GM12878 (cell line): Measurements from ENCODE around the gene TSHZ2. TPM values are rescaled to one million over a fixed set of nuclear protein-coding genes. Genes with fewer than 3 reads are reported as not detected.

ENCODE experiments used
- ATAC-seq: fragments of 200-7000 bp; cut with Tn5 transposase; 3 replicates; pipeline ENCODE4 v1.9.1; 2020; ENCODE audit warnings: mild to moderate bottlenecking, moderate library complexity
- BruUV-seq: library from RNA; stranded (reverse); fragments of 400-500 nt; replicated peaks from 2 replicates; lab custom pipeline; 2021; lab: Mats Ljungman, UMichigan
- CTCF ChIA-PET: fragments of 300-600 bp; sonication (Branson Sonifier 250); formaldehyde crosslinking; extraction: SDS; loops from one replicate; lab custom pipeline; 2021; ENCODE audit warnings: inconsistent platforms; lab: Yijun Ruan, JAX
- POLR2A ChIA-PET: fragments of 350-600 bp; formaldehyde crosslinking; extraction: SDS; loops from one replicate; lab custom pipeline; 2021; ENCODE audit warnings: inconsistent platforms; lab: Charles Lee
- RAD21 ChIA-PET: fragments of 300-600 bp; sonication (Branson Sonifier 250); formaldehyde crosslinking; loops from one replicate; lab custom pipeline; 2023; ENCODE audit warnings: antibody characterized with exemption; ENCODE audit not compliant: unreplicated experiment; lab: Charles Lee
- SMC1A ChIA-PET: fragments of 300-600 bp; sonication (Branson Sonifier 250); formaldehyde crosslinking; loops from one replicate; lab custom pipeline; 2023; ENCODE audit not compliant: unreplicated experiment, uncharacterized antibody; lab: Charles Lee
- DNase-seq: peaks from one replicate; pipeline ENCODE4 v3.0.0-alpha.2; 2011; ENCODE audit warnings: low read depth, low spot score
- FAIRE-seq: peaks from 3 replicates; lab custom pipeline; 2011; peaks lifted over from hg19 to GRCh38; lab: Jason Lieb, UNC
- H2AFZ ChIP-seq: 2 replicates; pipeline ENCODE4 v1.6.0; 2011; ENCODE audit warnings: low read depth, low read length, control low read depth; ENCODE audit not compliant: control insufficient read depth
- H3K27ac ChIP-seq: 2 replicates; pipeline ENCODE4 v1.5.1; 2011; ENCODE audit warnings: control low read depth; ENCODE audit not compliant: control insufficient read depth, insufficient read depth
- H3K27me3 ChIP-seq, 2 experiments: replicated peaks in 1 of 2; 2 replicates each; pipeline versions ENCODE4 v1.6.0 to v1.6.1; 2011; ENCODE audit warnings: low read length in 1 of 2; ENCODE audit not compliant: control insufficient read depth in 2 of 2, insufficient read depth in 2 of 2
- H3K36me3 ChIP-seq, 2 experiments: 2 replicates each; pipeline ENCODE4 v1.5.1; 2011; ENCODE audit warnings: low read length in 1 of 2; ENCODE audit not compliant: control insufficient read depth in 2 of 2, insufficient read depth in 2 of 2
- H3K4me1 ChIP-seq: 2 replicates; pipeline ENCODE4 v1.6.1; 2011; ENCODE audit warnings: mild to moderate bottlenecking, low read length, moderate library complexity, mixed read lengths; ENCODE audit not compliant: control insufficient read depth, insufficient read depth
- H3K4me2 ChIP-seq: 2 replicates; pipeline ENCODE4 v1.6.0; 2011; ENCODE audit warnings: control low read depth; ENCODE audit not compliant: control insufficient read depth, insufficient read depth
- H3K4me3 ChIP-seq: fragments of 200-600 bp; sonication (generic); 2 replicates; pipeline ENCODE4 v1.5.1; 2016
- H3K79me2 ChIP-seq: 2 replicates; pipeline ENCODE4 v1.6.0; 2011; ENCODE audit warnings: low read length; ENCODE audit not compliant: control insufficient read depth, insufficient read depth
- H3K9ac ChIP-seq: 2 replicates; pipeline ENCODE4 v1.8.0; 2011; ENCODE audit warnings: low read length, control low read depth, mixed read lengths; ENCODE audit not compliant: control insufficient read depth, insufficient read depth
- H3K9me3 ChIP-seq: replicated peaks from 3 replicates; pipeline ENCODE4 v1.5.1; 2011; ENCODE audit warnings: mild to moderate bottlenecking, low read length; ENCODE audit not compliant: control insufficient read depth, insufficient read depth
- H4K20me1 ChIP-seq: 2 replicates; pipeline ENCODE4 v1.6.0; 2011; ENCODE audit not compliant: control insufficient read depth, insufficient read depth
- ATF7 ChIP-seq: fragments of 450-650 bp; IDR thresholded peaks from 2 replicates; pipeline ENCODE4 v1.6.1; 2016; ENCODE audit warnings: low read depth, mild to moderate bottlenecking
- FOXM1 ChIP-seq: IDR thresholded peaks from 2 replicates; pipeline ENCODE4 v1.6.1; 2012; ENCODE audit warnings: low read depth, mild to moderate bottlenecking, inconsistent platforms, low read length, moderate library complexity
- GATAD2B ChIP-seq: fragments of 450-650 bp; conservative IDR thresholded peaks from 2 replicates; pipeline ENCODE4 v1.6.1; 2017; ENCODE audit warnings: low read depth, mild to moderate bottlenecking, moderate library complexity
- HDAC2 ChIP-seq: fragments of 200-600 bp; sonication (generic); IDR thresholded peaks from 2 replicates; pipeline ENCODE4 v1.6.1; 2017
- KLF5 ChIP-seq: fragments of 450-650 bp; IDR thresholded peaks from 2 replicates; pipeline ENCODE4 v1.6.1; 2014; ENCODE audit warnings: mild to moderate bottlenecking; ENCODE audit not compliant: partially characterized antibody
- MTA3 ChIP-seq: IDR thresholded peaks from 2 replicates; pipeline ENCODE4 v1.6.1; 2012; ENCODE audit warnings: low read length, inconsistent platforms, borderline replicate concordance
- NFIC ChIP-seq: IDR thresholded peaks from 2 replicates; pipeline ENCODE4 v1.6.1; 2012; ENCODE audit warnings: low read depth, mild to moderate bottlenecking, inconsistent platforms, low read length, moderate library complexity
- POLR2AphosphoS5 ChIP-seq: IDR thresholded peaks from 2 replicates; pipeline ENCODE4 v1.6.1; 2011; ENCODE audit warnings: mild to moderate bottlenecking, low read length, inconsistent platforms
- POU2F2 ChIP-seq: IDR thresholded peaks from 3 replicates; pipeline ENCODE4 v1.6.1; 2011; ENCODE audit warnings: low read depth, mild to moderate bottlenecking, low read length, borderline replicate concordance
- SMAD5 ChIP-seq: IDR thresholded peaks from 2 replicates; pipeline ENCODE4 v1.6.1; 2016; ENCODE audit warnings: antibody characterized with exemption, low read depth
- SMC3 ChIP-seq: IDR thresholded peaks from 2 replicates; pipeline ENCODE4 v1.6.1; 2011; ENCODE audit warnings: low read length, improper control_type of control experiment, borderline replicate concordance
- SREBF2 ChIP-seq: IDR thresholded peaks from 2 replicates; pipeline ENCODE4 v1.6.1; 2012; ENCODE audit warnings: mild to moderate bottlenecking, low read length
- STAT1 ChIP-seq: fragments of 450-650 bp; conservative IDR thresholded peaks from 2 replicates; pipeline ENCODE4 v1.6.1; 2014; ENCODE audit warnings: antibody characterized with exemption, mild to moderate bottlenecking
- TARDBP ChIP-seq: IDR thresholded peaks from 2 replicates; pipeline ENCODE4 v1.6.1; 2016; ENCODE audit warnings: borderline replicate concordance
- TCF7 ChIP-seq: IDR thresholded peaks from 2 replicates; pipeline ENCODE4 v1.6.1; 2014; ENCODE audit warnings: antibody characterized with exemption, borderline replicate concordance
- WGBS: methylation state at CpG from one replicate; pipeline ENCODE4 v1.1.6; 2016; ENCODE audit warnings: low lambda C conversion rate; ENCODE audit not compliant: insufficient replicate concordance, insufficient coverage; ENCODE audit errors: missing lambda C conversion rate; 5-methylcytosine and 5-hydroxymethylcytosine counted together
- in situ Hi-C: fragments of 300-500 bp; cut with MboI; formaldehyde crosslinking; loops from 9 replicates; pipeline ENCODE4 v1.14.3; 2018; ENCODE audit warnings: mixed read lengths
- intact Hi-C: fragments of 100-400 bp; cut with micrococcal nuclease; formaldehyde crosslinking; loops from one replicate; pipeline ENCODE4 v1.14.2; 2022; ENCODE audit not compliant: unreplicated experiment
- polyA plus RNA-seq, 11 experiments: library from polyadenylated mRNA; depleted of rRNA in 4 of 11; unstranded in 6 of 11; stranded (reverse) in 5 of 11; fragments of >200 nt; fragmentation: Nextera tagmentation in 4 of 11; fragmentation: Illumina TruSeq in 1 of 11; extraction: Ambion mirVana in 4 of 11; extraction: Trizol in 1 of 11; gene quantifications; 1 replicate in 1 of 11; 2 replicates in 10 of 11; pipeline versions ENCODE4 v1.2.1 to v1.2.3, GENCODE V29; 2011 to 2016; ENCODE audit warnings: inconsistent platforms in 2 of 11, missing spikeins in 2 of 11, low read depth in 1 of 11
- total RNA-seq, 4 experiments: library from RNA; depleted of rRNA in 3 of 4; stranded (reverse); fragments of >200 nt in 3 of 4; fragmentation: Illumina TruSeq in 1 of 4; extraction: Trizol in 1 of 4; gene quantifications; 2 replicates each; pipeline versions ENCODE4 v1.2.1 to v1.2.3, GENCODE V29; 2013 to 2021
- TF ChIP-seq, protein P1 (sequence below): IDR thresholded peaks from 2 replicates; pipeline ENCODE4 v1.6.1; 2012; ENCODE audit warnings: improper control_type of control experiment, low read depth, low read length; ENCODE audit not compliant: insufficient replicate concordance
- TF ChIP-seq, protein P2 (sequence below): IDR thresholded peaks from 2 replicates; pipeline ENCODE4 v1.6.1; 2011; ENCODE audit warnings: borderline replicate concordance, low read depth, mild to moderate bottlenecking, moderate library complexity, low read length; ENCODE audit not compliant: insufficient read depth, poor library complexity, severe bottlenecking
- TF ChIP-seq, protein P3 (sequence below): IDR thresholded peaks from 2 replicates; pipeline ENCODE4 v1.6.1; 2012; ENCODE audit warnings: low read depth, low read length, improper control_type of control experiment
- TF ChIP-seq, protein P4 (sequence below): IDR thresholded peaks from 2 replicates; pipeline ENCODE4 v1.6.1; 2011; ENCODE audit warnings: low read depth, mild to moderate bottlenecking, low read length, moderate library complexity, borderline replicate concordance; ENCODE audit errors: extremely low read depth

Gene TSHZ2
- total and polyA plus RNA-seq, 10 of the 15 experiments (the other 5 are each of a cell fraction or from before 2014, with no cell fraction given) = 0.01 to 0.86 (median 0.13) TPM; not detected in 2

DNA sequence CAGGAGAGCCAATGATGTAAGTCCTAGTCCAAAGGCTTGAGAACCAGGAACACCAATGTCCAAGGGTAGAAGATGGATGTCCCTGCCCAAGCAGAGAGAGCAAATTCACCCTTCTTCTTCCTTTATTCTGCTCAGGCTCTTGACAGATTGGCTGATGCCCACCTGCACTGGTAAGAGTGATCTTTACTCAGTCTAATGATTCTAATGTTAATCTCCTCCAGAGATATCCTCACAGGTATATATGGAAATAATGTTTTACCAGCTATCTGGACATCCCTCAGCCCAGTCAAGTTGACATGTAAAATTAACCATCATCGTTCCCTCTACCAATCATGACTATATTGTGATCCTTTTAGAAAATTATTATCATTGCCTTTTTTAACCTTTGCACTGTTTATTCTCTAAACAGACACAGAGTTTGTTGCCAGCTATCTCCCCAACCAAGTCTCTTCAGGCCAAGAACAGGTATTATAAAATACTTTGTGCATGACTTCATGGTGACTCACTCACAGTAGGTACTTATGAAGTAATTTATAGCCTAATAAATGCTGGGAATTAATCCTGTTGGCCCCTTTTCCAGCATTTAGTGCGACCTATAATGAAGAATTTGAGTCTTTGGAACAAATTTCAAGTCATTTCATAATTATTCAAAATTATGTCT, 26.2 kb upstream of the TSHZ2 start:
- Histone ChIP-seq H3K79me2 (no peaks in the 10 kb centered on the region), H3K9me3 (no peaks in the 10 kb centered on the region)
- FAIRE-seq (no peak), ATAC-seq (no peak)
- intact Hi-C loops = no loop called here
- BruUV-seq = no TSS peak
- POLR2A ChIA-PET = no interaction called here
- TF ChIP-seq SMC3 = no peak
- TF ChIP-seq, protein P1, sequence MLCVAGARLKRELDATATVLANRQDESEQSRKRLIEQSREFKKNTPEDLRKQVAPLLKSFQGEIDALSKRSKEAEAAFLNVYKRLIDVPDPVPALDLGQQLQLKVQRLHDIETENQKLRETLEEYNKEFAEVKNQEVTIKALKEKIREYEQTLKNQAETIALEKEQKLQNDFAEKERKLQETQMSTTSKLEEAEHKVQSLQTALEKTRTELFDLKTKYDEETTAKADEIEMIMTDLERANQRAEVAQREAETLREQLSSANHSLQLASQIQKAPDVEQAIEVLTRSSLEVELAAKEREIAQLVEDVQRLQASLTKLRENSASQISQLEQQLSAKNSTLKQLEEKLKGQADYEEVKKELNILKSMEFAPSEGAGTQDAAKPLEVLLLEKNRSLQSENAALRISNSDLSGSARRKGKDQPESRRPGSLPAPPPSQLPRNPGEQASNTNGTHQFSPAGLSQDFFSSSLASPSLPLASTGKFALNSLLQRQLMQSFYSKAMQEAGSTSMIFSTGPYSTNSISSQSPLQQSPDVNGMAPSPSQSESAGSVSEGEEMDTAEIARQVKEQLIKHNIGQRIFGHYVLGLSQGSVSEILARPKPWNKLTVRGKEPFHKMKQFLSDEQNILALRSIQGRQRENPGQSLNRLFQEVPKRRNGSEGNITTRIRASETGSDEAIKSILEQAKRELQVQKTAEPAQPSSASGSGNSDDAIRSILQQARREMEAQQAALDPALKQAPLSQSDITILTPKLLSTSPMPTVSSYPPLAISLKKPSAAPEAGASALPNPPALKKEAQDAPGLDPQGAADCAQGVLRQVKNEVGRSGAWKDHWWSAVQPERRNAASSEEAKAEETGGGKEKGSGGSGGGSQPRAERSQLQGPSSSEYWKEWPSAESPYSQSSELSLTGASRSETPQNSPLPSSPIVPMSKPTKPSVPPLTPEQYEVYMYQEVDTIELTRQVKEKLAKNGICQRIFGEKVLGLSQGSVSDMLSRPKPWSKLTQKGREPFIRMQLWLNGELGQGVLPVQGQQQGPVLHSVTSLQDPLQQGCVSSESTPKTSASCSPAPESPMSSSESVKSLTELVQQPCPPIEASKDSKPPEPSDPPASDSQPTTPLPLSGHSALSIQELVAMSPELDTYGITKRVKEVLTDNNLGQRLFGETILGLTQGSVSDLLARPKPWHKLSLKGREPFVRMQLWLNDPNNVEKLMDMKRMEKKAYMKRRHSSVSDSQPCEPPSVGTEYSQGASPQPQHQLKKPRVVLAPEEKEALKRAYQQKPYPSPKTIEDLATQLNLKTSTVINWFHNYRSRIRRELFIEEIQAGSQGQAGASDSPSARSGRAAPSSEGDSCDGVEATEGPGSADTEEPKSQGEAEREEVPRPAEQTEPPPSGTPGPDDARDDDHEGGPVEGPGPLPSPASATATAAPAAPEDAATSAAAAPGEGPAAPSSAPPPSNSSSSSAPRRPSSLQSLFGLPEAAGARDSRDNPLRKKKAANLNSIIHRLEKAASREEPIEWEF = no peak
- TF ChIP-seq TCF7 = no peak
- no peak for TF ChIP-seq KLF5
- TF ChIP-seq, protein P2, sequence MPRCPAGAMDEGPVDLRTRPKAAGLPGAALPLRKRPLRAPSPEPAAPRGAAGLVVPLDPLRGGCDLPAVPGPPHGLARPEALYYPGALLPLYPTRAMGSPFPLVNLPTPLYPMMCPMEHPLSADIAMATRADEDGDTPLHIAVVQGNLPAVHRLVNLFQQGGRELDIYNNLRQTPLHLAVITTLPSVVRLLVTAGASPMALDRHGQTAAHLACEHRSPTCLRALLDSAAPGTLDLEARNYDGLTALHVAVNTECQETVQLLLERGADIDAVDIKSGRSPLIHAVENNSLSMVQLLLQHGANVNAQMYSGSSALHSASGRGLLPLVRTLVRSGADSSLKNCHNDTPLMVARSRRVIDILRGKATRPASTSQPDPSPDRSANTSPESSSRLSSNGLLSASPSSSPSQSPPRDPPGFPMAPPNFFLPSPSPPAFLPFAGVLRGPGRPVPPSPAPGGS = no peak
- no peak for TF ChIP-seq HDAC2
- no peak for TF ChIP-seq FOXM1
- TF ChIP-seq POU2F2 = no peak
- no peak for TF ChIP-seq NFIC
- TF ChIP-seq, protein P3, sequence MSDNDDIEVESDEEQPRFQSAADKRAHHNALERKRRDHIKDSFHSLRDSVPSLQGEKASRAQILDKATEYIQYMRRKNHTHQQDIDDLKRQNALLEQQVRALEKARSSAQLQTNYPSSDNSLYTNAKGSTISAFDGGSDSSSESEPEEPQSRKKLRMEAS = no peak
- TF ChIP-seq TARDBP = no peak
- TF ChIP-seq POLR2AphosphoS5 = no peak
- no peak for TF ChIP-seq MTA3
- TF ChIP-seq GATAD2B = no peak
- TF ChIP-seq, protein P4, sequence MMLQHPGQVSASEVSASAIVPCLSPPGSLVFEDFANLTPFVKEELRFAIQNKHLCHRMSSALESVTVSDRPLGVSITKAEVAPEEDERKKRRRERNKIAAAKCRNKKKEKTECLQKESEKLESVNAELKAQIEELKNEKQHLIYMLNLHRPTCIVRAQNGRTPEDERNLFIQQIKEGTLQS = no peak
- no peak for TF ChIP-seq ATF7
- no peak for TF ChIP-seq SMAD5
- no peak for TF ChIP-seq STAT1
- TF ChIP-seq SREBF2 = no peak
- TF ChIP-seq, all 136 proteins: peak for 0
- Histone ChIP-seq H3K27ac (no peak overlapping the region), H3K4me1 (no peaks in the 10 kb centered on the region), H3K9ac (no peak overlapping the region), H3K4me3 (no peak overlapping the region), H3K36me3 (no peaks in the 10 kb centered on the region), H2AFZ (no peak overlapping the region), H4K20me1 (no peaks in the 10 kb centered on the region), H3K4me2 (no peak overlapping the region), H3K27me3 (no peaks in the 10 kb centered on the region)
- ChIA-PET RAD21 (no interaction called here), SMC1A (no interaction called here), CTCF (interaction anchor here (0.6 kb wide), 1 partner anchor 13 kb away, joined by 3 read pairs; no protein-coding TSS in a partner anchor)
- in situ Hi-C loops = no loop called here
- WGBS = 14% methylated on average over 2 of the region's 2 CpGs
- no peak for DNase-seq
